ENCODE results near the gene MKRN2OS.

- TF ChIP-seq, protein P1, sequence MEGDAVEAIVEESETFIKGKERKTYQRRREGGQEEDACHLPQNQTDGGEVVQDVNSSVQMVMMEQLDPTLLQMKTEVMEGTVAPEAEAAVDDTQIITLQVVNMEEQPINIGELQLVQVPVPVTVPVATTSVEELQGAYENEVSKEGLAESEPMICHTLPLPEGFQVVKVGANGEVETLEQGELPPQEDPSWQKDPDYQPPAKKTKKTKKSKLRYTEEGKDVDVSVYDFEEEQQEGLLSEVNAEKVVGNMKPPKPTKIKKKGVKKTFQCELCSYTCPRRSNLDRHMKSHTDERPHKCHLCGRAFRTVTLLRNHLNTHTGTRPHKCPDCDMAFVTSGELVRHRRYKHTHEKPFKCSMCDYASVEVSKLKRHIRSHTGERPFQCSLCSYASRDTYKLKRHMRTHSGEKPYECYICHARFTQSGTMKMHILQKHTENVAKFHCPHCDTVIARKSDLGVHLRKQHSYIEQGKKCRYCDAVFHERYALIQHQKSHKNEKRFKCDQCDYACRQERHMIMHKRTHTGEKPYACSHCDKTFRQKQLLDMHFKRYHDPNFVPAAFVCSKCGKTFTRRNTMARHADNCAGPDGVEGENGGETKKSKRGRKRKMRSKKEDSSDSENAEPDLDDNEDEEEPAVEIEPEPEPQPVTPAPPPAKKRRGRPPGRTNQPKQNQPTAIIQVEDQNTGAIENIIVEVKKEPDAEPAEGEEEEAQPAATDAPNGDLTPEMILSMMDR (IDR thresholded peaks at IDR 0.05), result no peak
- no peak for TF ChIP-seq POLR2A (IDR thresholded peaks at IDR 0.05)
Measured at GRCh38 chr3:12527757-12528143, 17.5 kb downstream of the MKRN2OS start.

Data from breast epithelium (tissue), 3 donors.